ENCODE data around the gene ZNF277.
"Not testable (repeated sequence)": the region's sequence is repeated elsewhere in the genome, so short reads cannot be mapped to it uniquely, and the experiment has no call there.

ZNF277 gene

GRCh38 chr7:112298543-112299100 is 92.1 kb downstream of the ZNF277 start:
- no peak for DNase-seq

- no peak for DNase-seq
These were observed 93.6 kb downstream of the ZNF277 start for GRCh38 chr7:112300072-112300471.

GRCh38 chr7:112300831-112301407 is 94.4 kb downstream of the ZNF277 start:
- DNase-seq, result no peak

- DNase-seq, result no peak
These were observed 96.1 kb downstream of the ZNF277 start for GRCh38 chr7:112302566-112302965.

- no peak for DNase-seq
These were observed 100.4 kb downstream of the ZNF277 start for GRCh38 chr7:112306903-112307302.

GRCh38 chr7:112307506-112307905 is 101.0 kb downstream of the ZNF277 start:
- DNase-seq, result no peak

GRCh38 chr7:112308974-112309373 is 102.5 kb downstream of the ZNF277 start:
- DNase-seq, result no peak

GRCh38 chr7:112316803-112317202 is 110.3 kb downstream of the ZNF277 start:
- DNase-seq, result not testable (repeated sequence)

- no peak for DNase-seq
These were observed 115.6 kb downstream of the ZNF277 start for GRCh38 chr7:112322070-112322469.

GRCh38 chr7:112327566-112327965 is 121.1 kb downstream of the ZNF277 start:
- DNase-seq, result no peak

GRCh38 chr7:112331492-112331891 is 125.0 kb downstream of the ZNF277 start:
- no peak for DNase-seq

- DNase-seq, result no peak
These were observed 127.9 kb downstream of the ZNF277 start for GRCh38 chr7:112334366-112334765.

GRCh38 chr7:112336261-112336660 is 129.8 kb downstream of the ZNF277 start:
- no peak for DNase-seq

GRCh38 chr7:112336936-112337576 is 130.6 kb downstream of the ZNF277 start:
- no peak for DNase-seq

GRCh38 chr7:112337892-112338291 is 131.4 kb downstream of the ZNF277 start:
- DNase-seq, result no peak

GRCh38 chr7:112338786-112339185 is 132.3 kb downstream of the ZNF277 start:
- no peak for DNase-seq

- DNase-seq, result no peak
These were observed 135.0 kb downstream of the ZNF277 start for GRCh38 chr7:112341464-112341863.

GRCh38 chr7:112346381-112347060 is 140.0 kb downstream of the ZNF277 start:
- no peak for DNase-seq

GRCh38 chr7:112347088-112347487 is 140.6 kb downstream of the ZNF277 start:
- DNase-seq, result no peak

GRCh38 chr7:112350585-112350984 is 144.1 kb downstream of the ZNF277 start:
- no peak for DNase-seq

- DNase-seq, result no peak
These were observed 150.1 kb downstream of the ZNF277 start for GRCh38 chr7:112356596-112356995.

- no peak for DNase-seq
These were observed 150.6 kb downstream of the ZNF277 start for GRCh38 chr7:112357136-112357535.

GRCh38 chr7:112358513-112358912 is 152.0 kb downstream of the ZNF277 start:
- DNase-seq, result no peak

- DNase-seq, result no peak
These were observed 152.6 kb downstream of the ZNF277 start for GRCh38 chr7:112359086-112359485.
